ENCODE results near the gene LLPH.
"Not testable (repeated sequence)": the region's sequence is repeated elsewhere in the genome, so short reads cannot be mapped to it uniquely, and the experiment has no call there.

Gene LLPH

GRCh38 chr12:66130267-66131066 is at the start of gene LLPH:
TSS of gene LLPH (minus strand) at chr12:66130750. CDS start at chr12:66129106, 1,644 bp downstream.
- peak; percentile 86 for DNase-seq

- no peak for DNase-seq
These were observed 45.8 kb upstream of the LLPH start for GRCh38 chr12:66176105-66176900.

- DNase-seq, result not testable (repeated sequence)
These were observed 44.1 kb upstream of the LLPH start for GRCh38 chr12:66174391-66175325.

GRCh38 chr12:66170606-66171005 is 40.1 kb upstream of the LLPH start:
- DNase-seq, result no peak

GRCh38 chr12:66169221-66170170 is 38.9 kb upstream of the LLPH start, which contains the start of gene TMBIM4:
TSS of gene TMBIM4 (minus strand) at chr12:66169996. CDS start at chr12:66169951, 45 bp downstream.
- peak; percentile 82 for DNase-seq

- DNase-seq, result no peak
These were observed 37.9 kb upstream of the LLPH start for GRCh38 chr12:66168410-66168809.

GRCh38 chr12:66166561-66166960 is 36.0 kb upstream of the LLPH start:
- DNase-seq, result no peak

- DNase-seq, result no peak
These were observed 34.6 kb upstream of the LLPH start for GRCh38 chr12:66165141-66165540.

GRCh38 chr12:66164349-66164821 is 33.8 kb upstream of the LLPH start:
- DNase-seq, result no peak

GRCh38 chr12:66163289-66163688 is 32.7 kb upstream of the LLPH start:
- DNase-seq, result no peak

GRCh38 chr12:66162701-66163100 is 32.2 kb upstream of the LLPH start:
- DNase-seq, result no peak

GRCh38 chr12:66160704-66161103 is 30.2 kb upstream of the LLPH start:
- no peak for DNase-seq

- DNase-seq, result no peak
These were observed 28.6 kb upstream of the LLPH start for GRCh38 chr12:66159123-66159522.

- no peak for DNase-seq
These were observed 26.1 kb upstream of the LLPH start for GRCh38 chr12:66156654-66157053.

GRCh38 chr12:66154776-66155175 is 24.2 kb upstream of the LLPH start:
- no peak for DNase-seq

- DNase-seq, result no peak
These were observed 22.2 kb upstream of the LLPH start for GRCh38 chr12:66152732-66153131.

GRCh38 chr12:66149702-66150398 is 19.3 kb upstream of the LLPH start:
- no peak for DNase-seq

GRCh38 chr12:66144791-66145754 is 14.5 kb upstream of the LLPH start:
- no peak for DNase-seq

- DNase-seq, result no peak
These were observed 13.3 kb upstream of the LLPH start for GRCh38 chr12:66143868-66144267.

GRCh38 chr12:66142826-66143225 is 12.3 kb upstream of the LLPH start:
- no peak for DNase-seq

Data from stimulated activated CD4-positive, alpha-beta T cell treated with anti-CD3 and anti-CD28 coated beads, Interleukin-12 subunit alpha, Interleukin-12 subunit beta, amount 100 ng/mL, for 4 hours (primary cell).